GM12878 (cell line): ENCODE results near the gene USPL1. TPM values are rescaled to one million over a fixed set of nuclear protein-coding genes. Genes with fewer than 3 reads are reported as not detected.

ENCODE experiments used
- ATAC-seq: fragments of 200-7000 bp; cut with Tn5 transposase; 3 replicates; pipeline ENCODE4 v1.9.1; 2020; ENCODE audit warnings: mild to moderate bottlenecking, moderate library complexity
- BruUV-seq: library from RNA; stranded (reverse); fragments of 400-500 nt; replicated peaks from 2 replicates; lab custom pipeline; 2021; lab: Mats Ljungman, UMichigan
- CTCF ChIA-PET: fragments of 300-600 bp; sonication (Branson Sonifier 250); formaldehyde crosslinking; extraction: SDS; loops from one replicate; lab custom pipeline; 2021; ENCODE audit warnings: inconsistent platforms; lab: Yijun Ruan, JAX
- POLR2A ChIA-PET: fragments of 350-600 bp; formaldehyde crosslinking; extraction: SDS; loops from one replicate; lab custom pipeline; 2021; ENCODE audit warnings: inconsistent platforms; lab: Charles Lee
- RAD21 ChIA-PET: fragments of 300-600 bp; sonication (Branson Sonifier 250); formaldehyde crosslinking; loops from one replicate; lab custom pipeline; 2023; ENCODE audit warnings: antibody characterized with exemption; ENCODE audit not compliant: unreplicated experiment; lab: Charles Lee
- SMC1A ChIA-PET: fragments of 300-600 bp; sonication (Branson Sonifier 250); formaldehyde crosslinking; loops from one replicate; lab custom pipeline; 2023; ENCODE audit not compliant: unreplicated experiment, uncharacterized antibody; lab: Charles Lee
- DNase-seq: peaks from one replicate; pipeline ENCODE4 v3.0.0-alpha.2; 2011; ENCODE audit warnings: low read depth, low spot score
- FAIRE-seq: peaks from 3 replicates; lab custom pipeline; 2011; peaks lifted over from hg19 to GRCh38; lab: Jason Lieb, UNC
- H2AFZ ChIP-seq: 2 replicates; pipeline ENCODE4 v1.6.0; 2011; ENCODE audit warnings: low read depth, low read length, control low read depth; ENCODE audit not compliant: control insufficient read depth
- H3K27ac ChIP-seq: 2 replicates; pipeline ENCODE4 v1.5.1; 2011; ENCODE audit warnings: control low read depth; ENCODE audit not compliant: control insufficient read depth, insufficient read depth
- H3K27me3 ChIP-seq, 2 experiments: replicated peaks in 1 of 2; 2 replicates each; pipeline versions ENCODE4 v1.6.0 to v1.6.1; 2011; ENCODE audit warnings: low read length in 1 of 2; ENCODE audit not compliant: control insufficient read depth in 2 of 2, insufficient read depth in 2 of 2
- H3K36me3 ChIP-seq, 2 experiments: 2 replicates each; pipeline ENCODE4 v1.5.1; 2011; ENCODE audit warnings: low read length in 1 of 2; ENCODE audit not compliant: control insufficient read depth in 2 of 2, insufficient read depth in 2 of 2
- H3K4me1 ChIP-seq: 2 replicates; pipeline ENCODE4 v1.6.1; 2011; ENCODE audit warnings: mild to moderate bottlenecking, low read length, moderate library complexity, mixed read lengths; ENCODE audit not compliant: control insufficient read depth, insufficient read depth
- H3K4me2 ChIP-seq: 2 replicates; pipeline ENCODE4 v1.6.0; 2011; ENCODE audit warnings: control low read depth; ENCODE audit not compliant: control insufficient read depth, insufficient read depth
- H3K4me3 ChIP-seq: fragments of 200-600 bp; sonication (generic); 2 replicates; pipeline ENCODE4 v1.5.1; 2016
- H3K79me2 ChIP-seq: 2 replicates; pipeline ENCODE4 v1.6.0; 2011; ENCODE audit warnings: low read length; ENCODE audit not compliant: control insufficient read depth, insufficient read depth
- H3K9ac ChIP-seq: 2 replicates; pipeline ENCODE4 v1.8.0; 2011; ENCODE audit warnings: low read length, control low read depth, mixed read lengths; ENCODE audit not compliant: control insufficient read depth, insufficient read depth
- H3K9me3 ChIP-seq: replicated peaks from 3 replicates; pipeline ENCODE4 v1.5.1; 2011; ENCODE audit warnings: mild to moderate bottlenecking, low read length; ENCODE audit not compliant: control insufficient read depth, insufficient read depth
- H4K20me1 ChIP-seq: 2 replicates; pipeline ENCODE4 v1.6.0; 2011; ENCODE audit not compliant: control insufficient read depth, insufficient read depth
- ASH2L ChIP-seq: fragments of 300-600, 200-600 bp; sonication (generic); IDR thresholded peaks from 2 replicates; pipeline ENCODE4 v1.6.1; 2017; ENCODE audit warnings: low read depth, mild to moderate bottlenecking, borderline replicate concordance
- ATF7 ChIP-seq: fragments of 450-650 bp; IDR thresholded peaks from 2 replicates; pipeline ENCODE4 v1.6.1; 2016; ENCODE audit warnings: low read depth, mild to moderate bottlenecking
- BCL11A ChIP-seq: IDR thresholded peaks from 2 replicates; pipeline ENCODE4 v1.6.1; 2011; ENCODE audit warnings: low read depth, low read length
- BMI1 ChIP-seq: fragments of 450-650 bp; IDR thresholded peaks from 2 replicates; pipeline ENCODE4 v1.6.1; 2016; ENCODE audit warnings: mild to moderate bottlenecking, moderate library complexity, borderline replicate concordance
- FOXK2 ChIP-seq: fragments of 450-650 bp; IDR thresholded peaks from 2 replicates; pipeline ENCODE4 v1.6.1; 2017; ENCODE audit warnings: mild to moderate bottlenecking, moderate library complexity
- SREBF2 ChIP-seq: IDR thresholded peaks from 2 replicates; pipeline ENCODE4 v1.6.1; 2012; ENCODE audit warnings: mild to moderate bottlenecking, low read length
- STAT1 ChIP-seq: fragments of 450-650 bp; conservative IDR thresholded peaks from 2 replicates; pipeline ENCODE4 v1.6.1; 2014; ENCODE audit warnings: antibody characterized with exemption, mild to moderate bottlenecking
- ZNF274 ChIP-seq: IDR thresholded peaks from one replicate; pipeline ENCODE4 v1.8.0; 2011; ENCODE audit not compliant: insufficient read length, insufficient read depth
- ZNF622 ChIP-seq: fragments of 450-650 bp; IDR thresholded peaks from 2 replicates; pipeline ENCODE4 v1.6.1; 2017; ENCODE audit warnings: mild to moderate bottlenecking, inconsistent platforms
- WGBS: methylation state at CpG from one replicate; pipeline ENCODE4 v1.1.6; 2016; ENCODE audit warnings: low lambda C conversion rate; ENCODE audit not compliant: insufficient replicate concordance, insufficient coverage; ENCODE audit errors: missing lambda C conversion rate; 5-methylcytosine and 5-hydroxymethylcytosine counted together
- in situ Hi-C: fragments of 300-500 bp; cut with MboI; formaldehyde crosslinking; loops from 9 replicates; pipeline ENCODE4 v1.14.3; 2018; ENCODE audit warnings: mixed read lengths
- intact Hi-C: fragments of 100-400 bp; cut with micrococcal nuclease; formaldehyde crosslinking; loops from one replicate; pipeline ENCODE4 v1.14.2; 2022; ENCODE audit not compliant: unreplicated experiment
- polyA plus RNA-seq, 11 experiments: library from polyadenylated mRNA; depleted of rRNA in 4 of 11; unstranded in 6 of 11; stranded (reverse) in 5 of 11; fragments of >200 nt; fragmentation: Nextera tagmentation in 4 of 11; fragmentation: Illumina TruSeq in 1 of 11; extraction: Ambion mirVana in 4 of 11; extraction: Trizol in 1 of 11; gene quantifications; 1 replicate in 1 of 11; 2 replicates in 10 of 11; pipeline versions ENCODE4 v1.2.1 to v1.2.3, GENCODE V29; 2011 to 2016; ENCODE audit warnings: inconsistent platforms in 2 of 11, missing spikeins in 2 of 11, low read depth in 1 of 11
- total RNA-seq, 4 experiments: library from RNA; depleted of rRNA in 3 of 4; stranded (reverse); fragments of >200 nt in 3 of 4; fragmentation: Illumina TruSeq in 1 of 4; extraction: Trizol in 1 of 4; gene quantifications; 2 replicates each; pipeline versions ENCODE4 v1.2.1 to v1.2.3, GENCODE V29; 2013 to 2021
- TF ChIP-seq, protein P1 (sequence below): IDR thresholded peaks from 2 replicates; pipeline ENCODE4 v1.6.1; 2012; ENCODE audit warnings: improper control_type of control experiment, low read depth, low read length; ENCODE audit not compliant: insufficient replicate concordance
- TF ChIP-seq, protein P2 (sequence below): fragments of 450-650 bp; formaldehyde crosslinking; IDR thresholded peaks from 2 replicates; pipeline ENCODE4 v1.4.0; 2020; ENCODE audit warnings: mild to moderate bottlenecking, moderate library complexity

The USPL1 gene
- total and polyA plus RNA-seq, 10 of the 15 experiments (the other 5 are each of a cell fraction or from before 2014, with no cell fraction given): 7.9 to 23.2 (median 15.8) TPM

- TF ChIP-seq ZNF274 (no peak), SREBF2 (no peak)
Measured at GRCh38 chr13:30697177-30697953, 79.6 kb downstream of the USPL1 start (continued).

DNA sequence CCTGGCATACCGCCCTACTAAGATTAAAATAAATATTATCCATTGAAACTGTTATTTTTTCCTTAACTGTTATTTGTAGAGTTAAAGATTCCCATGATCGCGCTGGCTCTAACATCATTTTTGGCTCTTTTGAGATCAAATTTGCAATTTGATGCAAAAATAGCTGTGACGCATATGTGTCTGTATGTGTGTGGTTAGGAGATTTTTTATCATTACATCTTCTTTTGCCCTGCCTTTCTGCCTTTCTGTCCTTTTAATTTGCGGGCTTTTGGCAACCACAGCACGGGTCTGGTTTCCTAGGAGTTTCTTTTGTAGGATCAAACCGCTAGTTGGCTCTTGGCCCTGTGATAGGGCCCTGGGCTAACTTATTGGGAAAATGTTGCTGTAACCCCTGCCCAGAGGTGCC lies 80.3 kb downstream of the USPL1 start:
- Histone ChIP-seq H3K9ac (no peak overlapping the region), H3K4me3 (no peak overlapping the region), H3K27ac (no peak overlapping the region), H2AFZ (no peak overlapping the region), H3K36me3 (no peaks in the 10 kb centered on the region), H3K4me1 (peaks cover 9% of the 10 kb centered on the region), H3K79me2 (no peaks in the 10 kb centered on the region), H3K9me3 (no peaks in the 10 kb centered on the region), H4K20me1 (no peaks in the 10 kb centered on the region), H3K4me2 (no peak overlapping the region), H3K27me3 (peaks cover 0 to 2% of the 10 kb centered on the region in 2 experiments; a peak in 2 of 4 replicates)
- TF ChIP-seq, protein P1, sequence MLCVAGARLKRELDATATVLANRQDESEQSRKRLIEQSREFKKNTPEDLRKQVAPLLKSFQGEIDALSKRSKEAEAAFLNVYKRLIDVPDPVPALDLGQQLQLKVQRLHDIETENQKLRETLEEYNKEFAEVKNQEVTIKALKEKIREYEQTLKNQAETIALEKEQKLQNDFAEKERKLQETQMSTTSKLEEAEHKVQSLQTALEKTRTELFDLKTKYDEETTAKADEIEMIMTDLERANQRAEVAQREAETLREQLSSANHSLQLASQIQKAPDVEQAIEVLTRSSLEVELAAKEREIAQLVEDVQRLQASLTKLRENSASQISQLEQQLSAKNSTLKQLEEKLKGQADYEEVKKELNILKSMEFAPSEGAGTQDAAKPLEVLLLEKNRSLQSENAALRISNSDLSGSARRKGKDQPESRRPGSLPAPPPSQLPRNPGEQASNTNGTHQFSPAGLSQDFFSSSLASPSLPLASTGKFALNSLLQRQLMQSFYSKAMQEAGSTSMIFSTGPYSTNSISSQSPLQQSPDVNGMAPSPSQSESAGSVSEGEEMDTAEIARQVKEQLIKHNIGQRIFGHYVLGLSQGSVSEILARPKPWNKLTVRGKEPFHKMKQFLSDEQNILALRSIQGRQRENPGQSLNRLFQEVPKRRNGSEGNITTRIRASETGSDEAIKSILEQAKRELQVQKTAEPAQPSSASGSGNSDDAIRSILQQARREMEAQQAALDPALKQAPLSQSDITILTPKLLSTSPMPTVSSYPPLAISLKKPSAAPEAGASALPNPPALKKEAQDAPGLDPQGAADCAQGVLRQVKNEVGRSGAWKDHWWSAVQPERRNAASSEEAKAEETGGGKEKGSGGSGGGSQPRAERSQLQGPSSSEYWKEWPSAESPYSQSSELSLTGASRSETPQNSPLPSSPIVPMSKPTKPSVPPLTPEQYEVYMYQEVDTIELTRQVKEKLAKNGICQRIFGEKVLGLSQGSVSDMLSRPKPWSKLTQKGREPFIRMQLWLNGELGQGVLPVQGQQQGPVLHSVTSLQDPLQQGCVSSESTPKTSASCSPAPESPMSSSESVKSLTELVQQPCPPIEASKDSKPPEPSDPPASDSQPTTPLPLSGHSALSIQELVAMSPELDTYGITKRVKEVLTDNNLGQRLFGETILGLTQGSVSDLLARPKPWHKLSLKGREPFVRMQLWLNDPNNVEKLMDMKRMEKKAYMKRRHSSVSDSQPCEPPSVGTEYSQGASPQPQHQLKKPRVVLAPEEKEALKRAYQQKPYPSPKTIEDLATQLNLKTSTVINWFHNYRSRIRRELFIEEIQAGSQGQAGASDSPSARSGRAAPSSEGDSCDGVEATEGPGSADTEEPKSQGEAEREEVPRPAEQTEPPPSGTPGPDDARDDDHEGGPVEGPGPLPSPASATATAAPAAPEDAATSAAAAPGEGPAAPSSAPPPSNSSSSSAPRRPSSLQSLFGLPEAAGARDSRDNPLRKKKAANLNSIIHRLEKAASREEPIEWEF: no peak
- TF ChIP-seq ATF7 (no peak), BMI1 (no peak), STAT1 (no peak), FOXK2 (no peak), ZNF622 (no peak), ASH2L (no peak), BCL11A (no peak)
- TF ChIP-seq, protein P2, sequence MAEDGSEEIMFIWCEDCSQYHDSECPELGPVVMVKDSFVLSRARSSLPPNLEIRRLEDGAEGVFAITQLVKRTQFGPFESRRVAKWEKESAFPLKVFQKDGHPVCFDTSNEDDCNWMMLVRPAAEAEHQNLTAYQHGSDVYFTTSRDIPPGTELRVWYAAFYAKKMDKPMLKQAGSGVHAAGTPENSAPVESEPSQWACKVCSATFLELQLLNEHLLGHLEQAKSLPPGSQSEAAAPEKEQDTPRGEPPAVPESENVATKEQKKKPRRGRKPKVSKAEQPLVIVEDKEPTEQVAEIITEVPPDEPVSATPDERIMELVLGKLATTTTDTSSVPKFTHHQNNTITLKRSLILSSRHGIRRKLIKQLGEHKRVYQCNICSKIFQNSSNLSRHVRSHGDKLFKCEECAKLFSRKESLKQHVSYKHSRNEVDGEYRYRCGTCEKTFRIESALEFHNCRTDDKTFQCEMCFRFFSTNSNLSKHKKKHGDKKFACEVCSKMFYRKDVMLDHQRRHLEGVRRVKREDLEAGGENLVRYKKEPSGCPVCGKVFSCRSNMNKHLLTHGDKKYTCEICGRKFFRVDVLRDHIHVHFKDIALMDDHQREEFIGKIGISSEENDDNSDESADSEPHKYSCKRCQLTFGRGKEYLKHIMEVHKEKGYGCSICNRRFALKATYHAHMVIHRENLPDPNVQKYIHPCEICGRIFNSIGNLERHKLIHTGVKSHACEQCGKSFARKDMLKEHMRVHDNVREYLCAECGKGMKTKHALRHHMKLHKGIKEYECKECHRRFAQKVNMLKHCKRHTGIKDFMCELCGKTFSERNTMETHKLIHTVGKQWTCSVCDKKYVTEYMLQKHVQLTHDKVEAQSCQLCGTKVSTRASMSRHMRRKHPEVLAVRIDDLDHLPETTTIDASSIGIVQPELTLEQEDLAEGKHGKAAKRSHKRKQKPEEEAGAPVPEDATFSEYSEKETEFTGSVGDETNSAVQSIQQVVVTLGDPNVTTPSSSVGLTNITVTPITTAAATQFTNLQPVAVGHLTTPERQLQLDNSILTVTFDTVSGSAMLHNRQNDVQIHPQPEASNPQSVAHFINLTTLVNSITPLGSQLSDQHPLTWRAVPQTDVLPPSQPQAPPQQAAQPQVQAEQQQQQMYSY: no peak
- SMC1A ChIA-PET: no interaction called here
- no peak for FAIRE-seq
- no peak for ATAC-seq
- POLR2A ChIA-PET: no interaction called here
- BruUV-seq: no TSS peak
- RAD21 ChIA-PET: interaction anchor here (0.6 kb wide), 1 partner anchor 38 kb away, joined by 4 read pairs; the partner anchor contains the start of gene ALOX5AP
- intact Hi-C loops (no loop called here), in situ Hi-C loops (no loop called here)
- 67% methylated on average over 7 of the region's 7 CpGs for WGBS
- CTCF ChIA-PET: no interaction called here
- DNase-seq: no peak
